Central memory CD4-positive, alpha-beta T cell (primary cell): ENCODE measurements around the gene CITED2.
"Not testable (repeated sequence)": the region's sequence is repeated elsewhere in the genome, so short reads cannot be mapped to it uniquely, and the experiment has no call there.

Source experiments
- DNase-seq: peaks from one replicate; pipeline ENCODE4 v3.0.0; 2022

Gene CITED2

GRCh38 chr6:139364302-139364981, 10.0 kb downstream of the CITED2 start:
- DNase-seq: peak; percentile 62

GRCh38 chr6:139363797-139364196, 10.7 kb downstream of the CITED2 start:
- DNase-seq: not testable (repeated sequence)

- not testable (repeated sequence) for DNase-seq
Observed at GRCh38 chr6:139363123-139363522, 11.3 kb downstream of the CITED2 start.

- no peak for DNase-seq
Observed at GRCh38 chr6:139361211-139361610, 13.2 kb downstream of the CITED2 start.

- DNase-seq: no peak
Observed at GRCh38 chr6:139356924-139357323, 17.5 kb downstream of the CITED2 start.

- DNase-seq: no peak
Observed at GRCh38 chr6:139355777-139356445, 18.5 kb downstream of the CITED2 start.

- no peak for DNase-seq
Observed at GRCh38 chr6:139355172-139355571, 19.3 kb downstream of the CITED2 start.

- DNase-seq: no peak
Observed at GRCh38 chr6:139354189-139354588, 20.3 kb downstream of the CITED2 start.

- no peak for DNase-seq
Observed at GRCh38 chr6:139349464-139350020, 24.9 kb downstream of the CITED2 start.

- DNase-seq: no peak
Observed at GRCh38 chr6:139346392-139346791, 28.1 kb downstream of the CITED2 start.

- no peak for DNase-seq
Observed at GRCh38 chr6:139344186-139344963, 30.1 kb downstream of the CITED2 start.

GRCh38 chr6:139343052-139343750, 31.2 kb downstream of the CITED2 start:
- no peak for DNase-seq

GRCh38 chr6:139341060-139341459, 33.4 kb downstream of the CITED2 start:
- no peak for DNase-seq

- DNase-seq: no peak
Observed at GRCh38 chr6:139338795-139339194, 35.7 kb downstream of the CITED2 start.

- DNase-seq: no peak
Observed at GRCh38 chr6:139337830-139338229, 36.6 kb downstream of the CITED2 start.

GRCh38 chr6:139337001-139337400, 37.4 kb downstream of the CITED2 start:
- no peak for DNase-seq

- no peak for DNase-seq
Observed at GRCh38 chr6:139336488-139336887, 38.0 kb downstream of the CITED2 start.

- no peak for DNase-seq
Observed at GRCh38 chr6:139335447-139336210, 38.8 kb downstream of the CITED2 start.

GRCh38 chr6:139334806-139335446, 39.5 kb downstream of the CITED2 start:
- DNase-seq: no peak

GRCh38 chr6:139330826-139331500, 43.5 kb downstream of the CITED2 start:
- DNase-seq: no peak

GRCh38 chr6:139330306-139330705, 44.1 kb downstream of the CITED2 start:
- DNase-seq: no peak
